WTC11 (cell line): Measurements from ENCODE around the gene STKLD1. TPM values are rescaled to one million over a fixed set of nuclear protein-coding genes. Genes with fewer than 3 reads are reported as not detected.

Source experiments
- ATAC-seq: fragments of 200-7000 bp; cut with Tn5 transposase; 2 replicates; pipeline ENCODE4 v1.10.0; 2021; ENCODE audit warnings: mild to moderate bottlenecking, moderate library complexity
- CTCF ChIA-PET: fragments of 300-600 bp; sonication (Branson Sonifier 250); formaldehyde crosslinking; loops from one replicate; lab custom pipeline; 2021; ENCODE audit warnings: antibody characterized with exemption; lab: Charles Lee
- POLR2A ChIA-PET: fragments of 350-600 bp; sonication (Branson Sonifier 250); formaldehyde crosslinking; loops from one replicate; lab custom pipeline; 2021; ENCODE audit warnings: antibody characterized with exemption; lab: Charles Lee
- DNase-seq: peaks from one replicate; pipeline ENCODE4 v3.0.0; 2021; ENCODE audit warnings: low spot score
- H3K27ac Mint-ChIP-seq: 2 replicates; pipeline ENCODE4 v1.8.0; 2021; ENCODE audit warnings: mixed read lengths
- H3K27me3 Mint-ChIP-seq: 2 replicates; pipeline ENCODE4 v1.8.0; 2021; ENCODE audit warnings: low read depth, mild to moderate bottlenecking, moderate library complexity, mixed read lengths
- H3K36me3 Mint-ChIP-seq: 2 replicates; pipeline ENCODE4 v1.8.0; 2021; ENCODE audit warnings: mixed read lengths
- H3K4me1 Mint-ChIP-seq: 2 replicates; pipeline ENCODE4 v1.8.0; 2022; ENCODE audit warnings: mixed read lengths
- H3K4me3 Mint-ChIP-seq: 2 replicates; pipeline ENCODE4 v1.8.0; 2021; ENCODE audit warnings: mild to moderate bottlenecking, moderate library complexity, mixed read lengths
- H3K9me3 Mint-ChIP-seq: 2 replicates; pipeline ENCODE4 v1.8.0; 2021; ENCODE audit warnings: mixed read lengths
- CREB1 ChIP-seq: sonication (generic); formaldehyde crosslinking; IDR thresholded peaks from 2 replicates; pipeline ENCODE4 v1.8.0; 2023; ENCODE audit warnings: mild to moderate bottlenecking, missing genetic modification reagents
- GRHL2 ChIP-seq: fragments of 250-450 bp; sonication (Bioruptor Pico); IDR thresholded peaks from 2 replicates; pipeline ENCODE4 v1.8.0; 2022; ENCODE audit warnings: mild to moderate bottlenecking, moderate library complexity; ENCODE audit not compliant: insufficient replicate concordance, severe bottlenecking
- JAZF1 ChIP-seq: fragments of 250-450 bp; sonication (Bioruptor Pico); IDR thresholded peaks from 2 replicates; pipeline ENCODE4 v1.9.0; 2021; ENCODE audit warnings: moderate library complexity, mild to moderate bottlenecking, inconsistent platforms
- PRRX2 ChIP-seq: fragments of 250-450 bp; sonication (Bioruptor Pico); IDR thresholded peaks from 2 replicates; pipeline ENCODE4 v1.8.0; 2021; ENCODE audit warnings: mild to moderate bottlenecking
- TEAD4 ChIP-seq: sonication (generic); formaldehyde crosslinking; IDR thresholded peaks from 2 replicates; pipeline ENCODE4 v1.8.0; 2022; ENCODE audit warnings: mild to moderate bottlenecking, missing genetic modification reagents
- TP53 ChIP-seq: sonication (generic); formaldehyde crosslinking; IDR thresholded peaks from 2 replicates; pipeline ENCODE4 v1.8.1; 2023; ENCODE audit warnings: mild to moderate bottlenecking, missing genetic modification reagents
- ZNF396 ChIP-seq: fragments of 250-450 bp; sonication (Bioruptor Pico); IDR thresholded peaks from 2 replicates; pipeline ENCODE4 v1.8.0; 2021; ENCODE audit warnings: mild to moderate bottlenecking, moderate library complexity, borderline replicate concordance
- total RNA-seq: library from RNA; stranded (reverse); gene quantifications from 3 replicates; pipeline ENCODE4 v1.2.3, GENCODE V29; 2021
- TF ChIP-seq, protein P1 (sequence below): sonication (generic); formaldehyde crosslinking; IDR thresholded peaks from 2 replicates; pipeline ENCODE4 v1.8.0; 2022; ENCODE audit warnings: mild to moderate bottlenecking, missing genetic modification reagents
- TF ChIP-seq, protein P2 (sequence below): fragments of 200-600 bp; IDR thresholded peaks from 2 replicates; pipeline ENCODE4 v1.8.0; 2022; ENCODE audit warnings: antibody characterized with exemption
- TF ChIP-seq, protein P3 (sequence below): fragments of 250-450 bp; sonication (Bioruptor Pico); IDR thresholded peaks from 2 replicates; pipeline ENCODE4 v1.8.0; 2021; ENCODE audit warnings: mild to moderate bottlenecking
- TF ChIP-seq, protein P4 (sequence below): fragments of 250-450 bp; sonication (Bioruptor Pico); IDR thresholded peaks from 2 replicates; pipeline ENCODE4 v2.1.2; 2022; ENCODE audit warnings: mild to moderate bottlenecking, moderate library complexity
- TF ChIP-seq, protein P5 (sequence below): sonication (generic); formaldehyde crosslinking; conservative IDR thresholded peaks from 2 replicates; pipeline ENCODE4 v1.8.1; 2022; ENCODE audit warnings: mild to moderate bottlenecking, missing genetic modification reagents
- TF ChIP-seq, protein P6 (sequence below): fragments of 250-450 bp; sonication (Bioruptor Pico); IDR thresholded peaks from 2 replicates; pipeline ENCODE4 v1.9.0; 2021; ENCODE audit warnings: mild to moderate bottlenecking
- TF ChIP-seq, protein P7 (sequence below): sonication (generic); formaldehyde crosslinking; IDR thresholded peaks from 2 replicates; pipeline ENCODE4 v1.8.1; 2022; ENCODE audit warnings: missing genetic modification reagents, borderline replicate concordance
- TF ChIP-seq, protein P8 (sequence below): fragments of 250-450 bp; sonication (Bioruptor Pico); IDR thresholded peaks from 2 replicates; pipeline ENCODE4 v1.9.0; 2021; ENCODE audit warnings: mild to moderate bottlenecking

STKLD1 gene
- total RNA-seq, 1 experiment from 2014 or later: 0.98 TPM

DNA sequence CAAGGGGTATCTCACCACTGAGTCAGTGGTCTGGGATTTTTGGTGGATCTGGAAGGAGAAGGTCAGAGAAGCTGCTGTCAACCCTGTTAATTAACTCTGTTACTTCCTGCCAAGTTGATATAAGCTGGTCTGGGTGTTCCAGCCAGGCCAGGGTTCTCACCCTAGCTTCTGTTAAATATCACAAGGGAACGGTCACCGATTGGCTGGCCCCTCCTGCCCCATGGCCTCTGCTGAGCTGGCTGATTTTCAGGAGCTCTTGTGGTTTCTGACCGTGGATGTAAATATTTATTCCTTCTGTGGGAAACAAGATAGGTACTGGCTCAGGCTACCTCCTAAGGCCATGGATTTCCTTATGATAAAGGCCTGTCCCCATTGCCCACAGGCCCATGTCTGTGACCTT, 47.0 kb downstream of the STKLD1 start:
- TF ChIP-seq, protein P1, sequence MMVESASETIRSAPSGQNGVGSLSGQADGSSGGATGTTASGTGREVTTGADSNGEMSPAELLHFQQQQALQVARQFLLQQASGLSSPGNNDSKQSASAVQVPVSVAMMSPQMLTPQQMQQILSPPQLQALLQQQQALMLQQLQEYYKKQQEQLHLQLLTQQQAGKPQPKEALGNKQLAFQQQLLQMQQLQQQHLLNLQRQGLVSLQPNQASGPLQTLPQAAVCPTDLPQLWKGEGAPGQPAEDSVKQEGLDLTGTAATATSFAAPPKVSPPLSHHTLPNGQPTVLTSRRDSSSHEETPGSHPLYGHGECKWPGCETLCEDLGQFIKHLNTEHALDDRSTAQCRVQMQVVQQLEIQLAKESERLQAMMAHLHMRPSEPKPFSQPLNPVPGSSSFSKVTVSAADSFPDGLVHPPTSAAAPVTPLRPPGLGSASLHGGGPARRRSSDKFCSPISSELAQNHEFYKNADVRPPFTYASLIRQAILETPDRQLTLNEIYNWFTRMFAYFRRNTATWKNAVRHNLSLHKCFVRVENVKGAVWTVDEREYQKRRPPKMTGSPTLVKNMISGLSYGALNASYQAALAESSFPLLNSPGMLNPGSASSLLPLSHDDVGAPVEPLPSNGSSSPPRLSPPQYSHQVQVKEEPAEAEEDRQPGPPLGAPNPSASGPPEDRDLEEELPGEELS (CRISPR knock-in tag): no peak
- no peak for TF ChIP-seq ZNF396 (CRISPR knock-in tag)
- TF ChIP-seq PRRX2: no peak
- TF ChIP-seq, protein P2, sequence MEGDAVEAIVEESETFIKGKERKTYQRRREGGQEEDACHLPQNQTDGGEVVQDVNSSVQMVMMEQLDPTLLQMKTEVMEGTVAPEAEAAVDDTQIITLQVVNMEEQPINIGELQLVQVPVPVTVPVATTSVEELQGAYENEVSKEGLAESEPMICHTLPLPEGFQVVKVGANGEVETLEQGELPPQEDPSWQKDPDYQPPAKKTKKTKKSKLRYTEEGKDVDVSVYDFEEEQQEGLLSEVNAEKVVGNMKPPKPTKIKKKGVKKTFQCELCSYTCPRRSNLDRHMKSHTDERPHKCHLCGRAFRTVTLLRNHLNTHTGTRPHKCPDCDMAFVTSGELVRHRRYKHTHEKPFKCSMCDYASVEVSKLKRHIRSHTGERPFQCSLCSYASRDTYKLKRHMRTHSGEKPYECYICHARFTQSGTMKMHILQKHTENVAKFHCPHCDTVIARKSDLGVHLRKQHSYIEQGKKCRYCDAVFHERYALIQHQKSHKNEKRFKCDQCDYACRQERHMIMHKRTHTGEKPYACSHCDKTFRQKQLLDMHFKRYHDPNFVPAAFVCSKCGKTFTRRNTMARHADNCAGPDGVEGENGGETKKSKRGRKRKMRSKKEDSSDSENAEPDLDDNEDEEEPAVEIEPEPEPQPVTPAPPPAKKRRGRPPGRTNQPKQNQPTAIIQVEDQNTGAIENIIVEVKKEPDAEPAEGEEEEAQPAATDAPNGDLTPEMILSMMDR: no peak
- TF ChIP-seq, all 79 proteins: peak for 0
- no peak for ATAC-seq

DNA sequence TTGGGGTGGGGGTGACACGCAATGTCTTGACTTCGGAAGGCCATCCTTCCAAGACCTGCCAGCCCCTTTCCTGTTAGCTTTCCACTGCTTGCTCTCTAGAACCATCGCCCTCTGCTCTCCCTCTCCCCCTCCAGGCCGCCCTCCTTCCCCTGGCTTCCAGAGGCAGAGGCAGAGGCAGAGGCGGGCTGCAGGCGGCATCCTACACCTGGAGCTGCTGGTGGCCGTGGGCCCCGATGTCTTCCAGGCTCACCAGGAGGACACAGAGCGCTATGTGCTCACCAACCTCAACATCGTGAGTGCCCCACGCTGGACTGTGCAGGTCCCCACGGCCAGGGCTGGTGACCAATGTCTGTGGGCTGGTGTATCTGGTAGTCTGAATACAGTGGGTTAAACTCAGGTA, 48.0 kb downstream of the STKLD1 start:
- H3K27ac Mint-ChIP-seq: no peak overlapping the region
- peaks cover 10% of the 10 kb centered on the region for H3K36me3 Mint-ChIP-seq
- ATAC-seq (no peak), DNase-seq (no peak)
- TF ChIP-seq, protein P3, sequence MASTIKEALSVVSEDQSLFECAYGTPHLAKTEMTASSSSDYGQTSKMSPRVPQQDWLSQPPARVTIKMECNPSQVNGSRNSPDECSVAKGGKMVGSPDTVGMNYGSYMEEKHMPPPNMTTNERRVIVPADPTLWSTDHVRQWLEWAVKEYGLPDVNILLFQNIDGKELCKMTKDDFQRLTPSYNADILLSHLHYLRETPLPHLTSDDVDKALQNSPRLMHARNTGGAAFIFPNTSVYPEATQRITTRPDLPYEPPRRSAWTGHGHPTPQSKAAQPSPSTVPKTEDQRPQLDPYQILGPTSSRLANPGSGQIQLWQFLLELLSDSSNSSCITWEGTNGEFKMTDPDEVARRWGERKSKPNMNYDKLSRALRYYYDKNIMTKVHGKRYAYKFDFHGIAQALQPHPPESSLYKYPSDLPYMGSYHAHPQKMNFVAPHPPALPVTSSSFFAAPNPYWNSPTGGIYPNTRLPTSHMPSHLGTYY (CRISPR knock-in tag): no peak
- TF ChIP-seq, protein P4, sequence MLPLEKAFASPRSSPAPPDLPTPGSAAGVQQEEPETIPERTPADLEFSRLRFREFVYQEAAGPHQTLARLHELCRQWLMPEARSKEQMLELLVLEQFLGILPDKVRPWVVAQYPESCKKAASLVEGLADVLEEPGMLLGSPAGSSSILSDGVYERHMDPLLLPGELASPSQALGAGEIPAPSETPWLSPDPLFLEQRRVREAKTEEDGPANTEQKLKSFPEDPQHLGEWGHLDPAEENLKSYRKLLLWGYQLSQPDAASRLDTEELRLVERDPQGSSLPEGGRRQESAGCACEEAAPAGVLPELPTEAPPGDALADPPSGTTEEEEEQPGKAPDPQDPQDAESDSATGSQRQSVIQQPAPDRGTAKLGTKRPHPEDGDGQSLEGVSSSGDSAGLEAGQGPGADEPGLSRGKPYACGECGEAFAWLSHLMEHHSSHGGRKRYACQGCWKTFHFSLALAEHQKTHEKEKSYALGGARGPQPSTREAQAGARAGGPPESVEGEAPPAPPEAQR (CRISPR knock-in tag): no peak
- TF ChIP-seq JAZF1: no peak
- no peak for TF ChIP-seq CREB1
- TF ChIP-seq, protein P5, sequence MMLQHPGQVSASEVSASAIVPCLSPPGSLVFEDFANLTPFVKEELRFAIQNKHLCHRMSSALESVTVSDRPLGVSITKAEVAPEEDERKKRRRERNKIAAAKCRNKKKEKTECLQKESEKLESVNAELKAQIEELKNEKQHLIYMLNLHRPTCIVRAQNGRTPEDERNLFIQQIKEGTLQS (CRISPR knock-in tag): no peak
- TF ChIP-seq, protein P6, sequence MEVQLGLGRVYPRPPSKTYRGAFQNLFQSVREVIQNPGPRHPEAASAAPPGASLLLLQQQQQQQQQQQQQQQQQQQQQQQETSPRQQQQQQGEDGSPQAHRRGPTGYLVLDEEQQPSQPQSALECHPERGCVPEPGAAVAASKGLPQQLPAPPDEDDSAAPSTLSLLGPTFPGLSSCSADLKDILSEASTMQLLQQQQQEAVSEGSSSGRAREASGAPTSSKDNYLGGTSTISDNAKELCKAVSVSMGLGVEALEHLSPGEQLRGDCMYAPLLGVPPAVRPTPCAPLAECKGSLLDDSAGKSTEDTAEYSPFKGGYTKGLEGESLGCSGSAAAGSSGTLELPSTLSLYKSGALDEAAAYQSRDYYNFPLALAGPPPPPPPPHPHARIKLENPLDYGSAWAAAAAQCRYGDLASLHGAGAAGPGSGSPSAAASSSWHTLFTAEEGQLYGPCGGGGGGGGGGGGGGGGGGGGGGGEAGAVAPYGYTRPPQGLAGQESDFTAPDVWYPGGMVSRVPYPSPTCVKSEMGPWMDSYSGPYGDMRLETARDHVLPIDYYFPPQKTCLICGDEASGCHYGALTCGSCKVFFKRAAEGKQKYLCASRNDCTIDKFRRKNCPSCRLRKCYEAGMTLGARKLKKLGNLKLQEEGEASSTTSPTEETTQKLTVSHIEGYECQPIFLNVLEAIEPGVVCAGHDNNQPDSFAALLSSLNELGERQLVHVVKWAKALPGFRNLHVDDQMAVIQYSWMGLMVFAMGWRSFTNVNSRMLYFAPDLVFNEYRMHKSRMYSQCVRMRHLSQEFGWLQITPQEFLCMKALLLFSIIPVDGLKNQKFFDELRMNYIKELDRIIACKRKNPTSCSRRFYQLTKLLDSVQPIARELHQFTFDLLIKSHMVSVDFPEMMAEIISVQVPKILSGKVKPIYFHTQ (CRISPR knock-in tag): no peak
- TF ChIP-seq, protein P7, sequence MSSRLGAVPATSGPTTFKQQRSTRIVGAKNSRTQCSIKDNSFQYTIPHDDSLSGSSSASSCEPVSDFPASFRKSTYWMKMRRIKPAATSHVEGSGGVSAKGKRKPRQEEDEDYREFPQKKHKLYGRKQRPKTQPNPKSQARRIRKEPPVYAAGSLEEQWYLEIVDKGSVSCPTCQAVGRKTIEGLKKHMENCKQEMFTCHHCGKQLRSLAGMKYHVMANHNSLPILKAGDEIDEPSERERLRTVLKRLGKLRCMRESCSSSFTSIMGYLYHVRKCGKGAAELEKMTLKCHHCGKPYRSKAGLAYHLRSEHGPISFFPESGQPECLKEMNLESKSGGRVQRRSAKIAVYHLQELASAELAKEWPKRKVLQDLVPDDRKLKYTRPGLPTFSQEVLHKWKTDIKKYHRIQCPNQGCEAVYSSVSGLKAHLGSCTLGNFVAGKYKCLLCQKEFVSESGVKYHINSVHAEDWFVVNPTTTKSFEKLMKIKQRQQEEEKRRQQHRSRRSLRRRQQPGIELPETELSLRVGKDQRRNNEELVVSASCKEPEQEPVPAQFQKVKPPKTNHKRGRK: no peak
- no peak for TF ChIP-seq TP53 (CRISPR knock-in tag)
- TF ChIP-seq, protein P8, sequence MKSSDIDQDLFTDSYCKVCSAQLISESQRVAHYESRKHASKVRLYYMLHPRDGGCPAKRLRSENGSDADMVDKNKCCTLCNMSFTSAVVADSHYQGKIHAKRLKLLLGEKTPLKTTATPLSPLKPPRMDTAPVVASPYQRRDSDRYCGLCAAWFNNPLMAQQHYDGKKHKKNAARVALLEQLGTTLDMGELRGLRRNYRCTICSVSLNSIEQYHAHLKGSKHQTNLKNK (CRISPR knock-in tag): no peak
- TF ChIP-seq TEAD4: no peak
- TF ChIP-seq GRHL2 (CRISPR knock-in tag): no peak
- H3K27me3 Mint-ChIP-seq: peaks cover 11% of the 10 kb centered on the region
- POLR2A ChIA-PET: no interaction called here
- H3K4me3 Mint-ChIP-seq: no peak overlapping the region
- CTCF ChIA-PET: interaction anchor here (1.0 to 1.4 kb wide), 2 partner anchors 18 to 35 kb away, joined by 3 read pairs; partner anchors contain the start of gene CACFD1
- H3K4me1 Mint-ChIP-seq: peaks cover 22% of the 10 kb centered on the region
- peaks cover 8% of the 10 kb centered on the region for H3K9me3 Mint-ChIP-seq

More for the DNA sequence above, 47.0 kb downstream of the STKLD1 start:
- Mint-ChIP-seq H3K4me1 (peaks cover 31% of the 10 kb centered on the region), H3K27me3 (peaks cover 11% of the 10 kb centered on the region), H3K36me3 (peaks cover 10% of the 10 kb centered on the region), H3K27ac (no peak overlapping the region), H3K4me3 (no peak overlapping the region), H3K9me3 (peaks cover 8% of the 10 kb centered on the region)
- DNase-seq: no peak
- ChIA-PET CTCF (interaction anchor here (1.0 to 2.3 kb wide), 3 partner anchors 34 to 185 kb away, joined by 3 to 8 read pairs (median 3); partner anchors contain the start of gene CACFD1), POLR2A (no interaction called here)
